ENCODE measurements around the gene GDF2.

GRCh38 chr10:47332371-47332770 is 10.1 kb downstream of the GDF2 start:
- TF ChIP-seq POLR2A (IDR thresholded peaks at IDR 0.05; ENCODE audit: low read depth, low read length) (no peak), ZSCAN29 (IDR thresholded peaks at IDR 0.05) (no peak), RFX5 (IDR thresholded peaks at IDR 0.05; ENCODE audit: low read depth, low read length) (no peak), CHD4 (IDR thresholded peaks at IDR 0.05) (no peak), CEBPZ (IDR thresholded peaks at IDR 0.05; ENCODE audit: low read depth, low read length) (no peak), RAD21 (IDR thresholded peaks at IDR 0.05; ENCODE audit: insufficient read depth, low read depth, low read length) (no peak), CTCF (IDR thresholded peaks at IDR 0.05 in 2 of 3, conservative IDR thresholded peaks at IDR 0.05 in 1 of 3; ENCODE audit: control insufficient read depth in 2 of 3, extremely low read depth in 1 of 3, insufficient read depth in 1 of 3, low read depth in 3 of 3, low read length in 3 of 3) (no peak), HDAC2 (IDR thresholded peaks at IDR 0.05) (no peak), ETV6 (conservative IDR thresholded peaks at IDR 0.05 in 1 of 2, IDR thresholded peaks at IDR 0.05 in 1 of 2; ENCODE audit: borderline replicate concordance in 1 of 2, low read depth in 1 of 2) (no peak)

Measured in GM12878 (cell line).